Left cardiac atrium (tissue), 4 donors: ENCODE results near the gene CCDC74B. TPM values are rescaled to one million over a fixed set of nuclear protein-coding genes. Genes with fewer than 3 reads are reported as not detected.
"Not testable (repeated sequence)": the region's sequence is repeated elsewhere in the genome, so short reads cannot be mapped to it uniquely, and the experiment has no call there.

ENCODE experiments used
- ATAC-seq, 2 donors: fragments of 200-7000 bp; cut with Tn5 transposase; one replicate each; pipeline ENCODE4 v1.9.1; 2020; ENCODE audit warnings: mild to moderate bottlenecking in 2 of 2, moderate library complexity in 2 of 2
- DNase-seq: peaks from one replicate; pipeline ENCODE4 v3.0.0-alpha.2; 2020
- intact Hi-C, 2 donors: fragments of 100-400 bp; cut with DNase I; formaldehyde crosslinking; loops; one replicate each; pipeline versions ENCODE4 v1.14.1 to v1.15.1; 2022 to 2023
- total RNA-seq, 2 donors: library from RNA; stranded (reverse); fragmentation: NEBNext Ultra II Directional; extraction: Animal tissue kit (Norgen Biotek cat#: 25700); gene quantifications; one replicate each; pipeline ENCODE4 v1.2.1, GENCODE V29; 2021
- donor health status: DM: no; HTN: yes; CAD: no.
- donor health status: DM: no; HTN: yes; CAD: no; lungs with severe emphysema.
- donor health status: DM: yes; HTN: yes; CAD: no.
- donor health status: Dilated cardiomyopathy.

CCDC74B gene
- total RNA-seq, 2 donors from 2014 or later = 0.76 to 0.91 TPM

DNA sequence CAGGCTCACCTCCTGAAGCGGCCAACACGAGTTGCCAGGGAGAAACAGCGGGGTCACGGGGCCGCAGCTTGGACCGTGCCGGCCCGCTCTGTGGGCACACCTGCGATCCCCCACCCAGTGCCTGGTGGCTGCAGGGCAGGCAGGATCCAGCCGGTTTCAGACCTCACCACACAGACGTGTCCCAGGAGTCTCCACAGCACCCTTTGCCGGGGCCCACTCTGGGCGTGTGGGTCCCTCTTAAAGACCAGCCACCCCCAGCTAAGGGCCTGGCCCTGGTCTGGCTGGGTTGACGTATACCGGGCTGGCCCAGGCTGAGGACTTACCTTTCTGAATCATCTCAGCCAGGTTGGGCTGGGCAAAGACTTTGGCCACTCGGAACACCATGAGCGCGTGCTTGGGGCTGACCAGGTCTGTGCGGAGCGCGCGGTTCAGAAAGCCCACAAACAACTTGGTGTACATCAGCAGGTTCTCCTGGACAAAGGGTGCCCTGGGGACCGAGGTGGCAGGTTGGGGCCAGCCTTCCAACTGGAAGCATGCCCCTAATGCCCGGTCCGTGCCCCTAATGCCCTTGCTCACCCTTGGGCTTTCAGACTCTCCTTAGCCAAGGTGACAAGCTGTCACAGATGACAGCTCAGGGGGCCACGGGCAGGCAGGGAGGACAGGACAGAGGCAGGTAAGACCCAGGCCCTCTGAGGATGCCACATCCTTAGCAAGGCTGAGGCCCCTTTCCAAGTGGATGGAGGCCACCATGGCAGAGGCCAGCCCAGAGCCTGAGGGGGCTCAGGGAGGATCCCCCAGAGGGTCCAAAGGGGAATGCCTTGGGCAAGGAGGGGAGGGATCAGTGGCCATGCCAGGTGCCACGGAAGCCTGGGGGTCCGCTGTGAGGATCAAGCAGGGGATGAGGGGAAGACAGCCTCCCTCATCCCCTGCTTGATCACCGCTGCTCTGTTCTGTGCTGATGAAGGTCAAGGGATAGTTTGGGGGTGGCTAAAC is 10.2 kb upstream of the CCDC74B start:
- intact Hi-C loops = loop anchor here in 1 of 2 donors (5.0 kb wide), 1 partner anchor 177 kb away; no protein-coding TSS in a partner anchor
- DNase-seq (peak; percentile 7), ATAC-seq (no peak)

DNA sequence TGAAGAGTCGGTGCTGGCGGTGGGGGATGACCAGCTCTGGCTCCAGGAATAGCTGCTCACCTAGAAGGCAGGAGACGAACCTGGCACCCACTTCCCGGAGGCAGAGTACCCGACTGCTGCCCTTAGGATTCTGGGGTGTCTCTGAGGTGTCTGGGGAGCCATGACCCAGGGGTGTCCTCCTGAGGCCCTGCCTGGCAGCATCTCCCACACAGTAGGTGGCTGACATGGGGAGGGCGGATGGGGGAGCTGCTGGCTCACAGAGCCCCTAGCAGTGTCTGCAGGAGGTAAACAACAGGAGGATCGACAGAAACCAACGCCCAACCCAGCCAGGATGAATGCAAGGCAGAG is 9.5 kb upstream of the CCDC74B start:
- intact Hi-C loops, ATAC-seq, DNase-seq: not testable (repeated sequence)

DNA sequence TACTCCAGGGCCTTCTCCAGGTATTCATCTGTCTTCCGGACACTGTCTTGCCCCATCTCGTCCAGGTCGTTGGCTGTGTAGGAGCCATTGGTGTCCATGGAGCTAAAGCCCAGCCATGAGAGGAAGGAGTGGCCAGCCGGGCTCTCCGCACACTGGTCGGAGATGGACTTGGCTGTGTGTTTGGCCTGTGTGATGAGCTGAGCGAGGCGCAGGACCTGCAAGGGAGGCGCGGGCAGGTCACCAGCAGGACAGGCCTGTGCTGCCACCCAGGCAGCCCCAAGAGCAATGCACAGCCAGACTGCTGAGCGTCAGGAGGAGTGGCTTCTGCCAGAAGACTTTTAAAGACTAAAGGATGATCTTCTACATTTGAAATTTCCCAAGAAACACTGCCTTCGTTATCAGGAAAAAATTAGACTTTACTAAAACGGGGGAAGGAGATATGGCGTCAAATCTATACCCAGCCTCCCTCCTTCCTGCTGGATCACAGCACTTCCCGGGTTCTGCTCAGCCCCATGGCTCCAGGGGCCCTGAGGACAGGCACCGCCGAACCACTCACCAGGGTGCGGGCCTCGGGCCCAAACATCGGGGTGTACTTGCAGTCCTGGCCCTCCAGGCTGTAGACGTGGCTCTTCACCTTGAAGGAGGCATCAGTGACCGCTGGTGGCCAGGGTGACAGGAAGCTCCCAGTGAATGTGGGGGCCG is 9.0 kb upstream of the CCDC74B start:
- ATAC-seq, intact Hi-C loops, DNase-seq: not testable (repeated sequence)

DNA sequence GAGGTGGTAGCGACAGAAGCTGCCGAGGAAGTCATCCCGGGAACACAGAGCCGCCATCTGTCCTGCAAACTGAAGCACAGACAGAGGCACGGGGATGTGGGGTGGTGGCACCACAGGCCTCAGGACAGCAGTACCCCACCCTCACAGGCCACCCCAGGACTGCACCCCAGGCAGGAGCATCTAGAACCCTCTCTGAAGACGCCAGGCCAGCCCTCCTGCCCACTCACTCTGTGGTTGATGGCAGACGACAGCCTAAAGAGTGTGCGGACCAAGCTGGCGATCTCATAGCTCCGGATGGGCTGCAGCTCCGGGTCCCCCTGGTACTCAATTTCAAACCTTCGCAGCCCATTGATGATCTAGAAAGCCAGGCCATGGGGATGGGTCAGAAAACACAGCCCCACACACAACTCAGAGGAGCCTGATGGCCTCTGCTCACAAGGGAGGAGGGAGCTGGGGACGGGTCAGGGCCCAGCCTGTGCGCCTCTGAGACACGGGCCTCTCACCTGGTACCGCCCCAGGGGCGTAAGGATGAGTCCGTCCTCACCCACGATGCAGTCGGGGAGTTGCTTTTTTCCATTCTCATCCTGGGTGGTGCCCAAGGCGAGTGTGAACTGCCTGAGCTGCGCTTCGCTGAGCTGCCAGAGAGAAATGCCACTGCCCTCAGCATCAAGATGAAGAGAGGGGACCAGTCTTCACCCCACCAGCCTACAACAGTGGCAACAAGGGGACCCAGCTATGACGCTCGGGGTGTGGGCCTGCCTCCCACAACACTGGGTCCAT is 8.1 kb upstream of the CCDC74B start:
- no peak for DNase-seq
- intact Hi-C loops = no loop called here
- no peak for ATAC-seq

DNA sequence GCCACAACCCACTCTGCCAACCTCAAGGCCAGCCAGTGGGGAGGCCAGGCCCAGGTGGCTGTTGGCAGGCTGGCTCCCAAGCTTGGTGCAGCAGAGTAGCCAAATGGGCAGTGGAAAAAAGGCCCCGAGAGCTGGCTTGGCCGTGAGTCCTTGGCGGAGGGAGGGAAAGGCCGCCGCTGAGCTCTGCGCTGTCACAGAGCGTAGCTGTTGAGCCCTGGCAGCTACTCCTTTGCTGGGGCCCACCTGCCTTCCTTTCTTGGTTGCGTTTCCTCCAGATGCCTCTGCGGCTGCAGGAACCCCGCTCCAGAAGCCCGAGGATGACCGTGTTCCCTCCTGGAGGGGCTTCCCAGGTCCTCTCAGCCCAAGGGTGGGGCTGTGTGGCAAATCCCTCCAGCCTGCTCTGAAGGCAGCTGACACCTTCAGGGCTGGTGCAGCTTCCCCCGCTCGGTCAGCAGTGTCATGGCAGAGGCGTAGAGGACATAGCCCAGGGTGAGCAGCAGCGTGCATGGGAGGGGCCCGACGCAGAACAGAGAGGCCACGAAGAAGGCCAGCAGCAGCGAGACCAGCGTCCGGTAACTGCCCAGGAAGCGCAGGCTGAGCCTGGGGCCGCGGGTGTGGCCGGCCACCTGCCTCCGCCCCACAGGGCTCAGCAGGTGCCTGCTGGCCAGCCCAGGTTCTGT is 7.4 kb upstream of the CCDC74B start:
- DNase-seq, ATAC-seq, intact Hi-C loops: not testable (repeated sequence)

DNA sequence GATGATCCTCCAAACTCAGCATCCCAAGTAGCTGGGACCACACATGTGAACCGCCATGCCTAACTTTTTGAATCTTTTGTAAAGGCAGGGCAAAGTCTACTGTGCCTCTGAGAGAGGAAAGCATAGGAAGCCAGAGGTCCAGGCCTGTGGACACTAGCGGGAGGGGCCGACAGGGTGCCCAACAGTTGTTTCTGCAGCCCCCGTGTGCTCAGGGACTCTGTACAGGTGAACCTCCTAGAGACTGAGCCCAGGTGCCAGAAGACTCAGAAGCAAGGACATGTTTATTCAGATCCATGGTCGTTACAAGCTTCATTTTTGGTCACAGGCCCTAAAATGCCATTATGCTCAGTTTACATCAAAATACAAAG is 6.2 kb upstream of the CCDC74B start:
- intact Hi-C loops, ATAC-seq, DNase-seq: not testable (repeated sequence)

DNA sequence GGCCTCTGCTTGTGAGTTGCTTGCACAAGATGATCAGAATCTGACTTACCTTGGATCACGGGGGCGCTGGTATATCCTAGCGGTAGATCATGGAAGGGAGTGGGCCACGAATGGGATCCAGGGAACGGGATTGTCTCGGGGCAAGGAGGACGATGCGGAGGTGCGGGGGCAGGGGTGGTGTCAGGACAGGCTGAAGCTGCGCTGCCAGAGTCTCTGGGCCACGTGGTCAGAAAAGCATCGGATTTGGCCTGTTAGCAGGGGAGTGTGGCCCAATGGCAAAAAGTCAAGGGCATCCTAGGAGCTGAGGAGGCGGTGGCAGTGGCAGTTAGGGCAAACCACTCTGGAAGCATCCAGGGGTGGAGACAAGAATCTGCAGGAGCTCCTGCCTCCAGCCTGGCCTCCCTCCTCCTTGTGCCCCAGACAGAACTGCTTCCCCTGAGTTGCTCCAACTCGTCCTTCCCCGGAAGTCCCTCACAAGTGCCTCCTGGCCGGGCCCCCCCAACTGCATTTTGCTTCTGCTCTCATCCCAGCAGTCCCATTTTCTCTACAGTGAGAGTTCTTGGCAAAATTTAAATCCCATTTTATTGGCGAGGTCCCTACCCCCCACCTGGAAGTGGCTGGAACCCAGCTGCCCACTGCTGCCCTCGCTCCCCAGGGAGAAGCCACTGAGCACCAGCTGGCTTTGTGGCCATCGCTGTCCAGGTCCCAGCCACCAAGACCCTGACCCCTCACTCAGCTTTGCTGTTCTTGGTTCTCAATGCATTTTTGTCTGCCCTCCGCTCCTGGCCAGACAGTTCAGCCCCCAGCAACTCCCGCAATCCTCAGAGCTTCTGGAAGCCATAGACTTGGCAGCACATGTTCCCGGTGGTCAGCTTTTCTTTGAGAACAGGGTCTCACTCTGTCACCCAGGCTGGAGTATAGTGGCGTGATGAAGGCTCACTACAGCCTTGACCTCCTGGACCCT is 5.6 kb upstream of the CCDC74B start:
- DNase-seq (no peak), ATAC-seq (no peak)
- intact Hi-C loops = no loop called here

DNA sequence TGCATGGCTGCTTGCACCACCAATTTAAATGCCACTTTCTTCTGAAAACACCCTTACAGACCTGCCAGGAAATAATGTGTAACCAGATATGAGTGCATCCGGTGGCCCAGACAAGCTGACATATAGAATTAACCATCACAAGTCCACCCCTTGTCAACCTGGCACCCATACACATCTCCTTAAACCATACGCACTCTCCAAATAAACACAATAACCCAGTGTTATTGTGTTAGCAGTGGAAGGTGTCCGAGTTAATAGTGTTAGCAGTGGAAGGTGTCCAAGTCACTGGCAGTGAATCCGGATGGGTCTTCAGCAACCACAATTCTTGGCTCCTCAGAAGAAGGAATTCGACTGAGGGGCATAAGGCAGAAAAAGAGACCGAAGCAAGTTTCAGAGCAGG is 3.6 kb upstream of the CCDC74B start:
- DNase-seq, intact Hi-C loops, ATAC-seq: not testable (repeated sequence)

DNA sequence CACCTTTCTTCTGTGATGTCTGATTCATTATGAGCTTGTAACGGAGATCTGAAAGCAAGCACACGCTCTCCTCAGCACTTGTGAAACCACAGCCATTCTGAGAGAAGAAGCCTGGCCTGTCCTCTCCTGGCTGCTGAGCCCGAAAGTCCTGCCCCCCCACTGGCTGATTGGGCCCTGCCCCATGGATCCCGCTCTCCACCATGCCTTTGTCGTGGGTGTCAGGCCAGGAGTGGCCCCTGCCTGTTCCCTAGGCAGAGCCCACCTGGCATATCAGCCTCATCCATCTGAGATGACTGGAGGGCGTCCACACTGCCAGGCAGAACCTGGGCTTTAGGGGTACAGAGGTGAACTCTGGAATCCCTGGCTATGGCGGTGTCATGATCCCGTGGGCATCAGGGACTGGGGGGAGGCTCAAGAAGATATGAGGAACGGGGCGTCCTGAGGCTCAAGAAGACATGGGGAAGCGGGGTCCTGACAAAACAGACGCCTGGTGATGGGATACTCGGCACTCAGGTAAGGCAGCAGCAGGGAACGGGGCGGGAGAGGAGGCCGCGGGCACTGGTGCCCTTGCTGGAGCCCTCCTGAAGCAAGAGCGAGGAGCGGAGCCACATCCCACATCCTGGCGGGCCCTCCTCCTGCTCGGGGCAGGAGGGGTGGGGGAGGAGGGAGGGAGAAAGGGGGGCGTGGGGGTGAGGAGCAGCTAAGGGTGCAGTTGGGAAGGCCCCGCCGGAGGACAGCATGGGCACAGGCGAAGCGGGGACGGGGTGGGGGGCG is 1.5 kb downstream of the CCDC74B start:
- intact Hi-C loops, DNase-seq: not testable (repeated sequence)
- peak; percentile 12 to 28 for ATAC-seq

DNA sequence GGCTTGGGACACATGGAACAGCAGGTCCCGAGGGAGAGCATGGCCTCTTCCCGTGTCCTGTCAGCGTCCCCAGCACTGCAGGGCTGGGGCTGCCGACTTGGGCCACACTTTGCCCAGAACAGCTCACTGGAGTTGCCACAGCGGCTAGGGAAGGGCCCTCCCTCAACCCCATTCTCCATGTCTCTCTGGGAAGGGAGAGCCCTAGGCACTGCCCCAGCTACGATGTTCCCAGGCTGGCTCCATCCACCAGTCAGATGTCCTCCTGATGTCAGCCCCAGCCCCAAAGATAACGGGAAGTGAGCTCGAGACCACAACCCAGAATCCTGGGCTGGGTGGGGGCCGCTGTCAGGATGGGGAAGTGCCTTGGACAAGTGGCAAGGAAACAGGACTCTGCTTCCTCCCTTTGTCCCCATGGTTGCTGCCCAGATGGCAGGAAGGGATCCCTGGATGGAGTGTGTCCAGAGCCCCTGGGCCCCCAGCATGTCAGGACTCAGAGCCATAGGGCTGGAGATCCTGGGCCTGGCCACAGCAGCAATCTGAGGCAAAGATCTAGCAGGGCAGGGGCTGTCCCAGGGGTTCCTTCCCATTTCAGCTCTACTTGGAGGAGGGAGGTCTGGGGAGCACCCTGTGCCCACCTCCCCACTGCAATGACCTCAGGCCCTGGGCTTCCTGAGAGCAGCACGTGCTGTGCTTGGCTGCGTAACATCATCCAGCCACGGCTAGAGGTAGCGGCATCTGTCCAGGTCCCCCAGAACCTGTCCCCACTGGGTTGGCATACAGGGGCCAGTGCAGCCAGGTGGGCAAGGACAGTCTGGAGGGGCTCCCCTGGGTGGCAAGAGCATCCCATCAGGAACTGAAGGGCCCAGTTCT is 2.3 kb downstream of the CCDC74B start:
- DNase-seq, ATAC-seq, intact Hi-C loops: not testable (repeated sequence)

DNA sequence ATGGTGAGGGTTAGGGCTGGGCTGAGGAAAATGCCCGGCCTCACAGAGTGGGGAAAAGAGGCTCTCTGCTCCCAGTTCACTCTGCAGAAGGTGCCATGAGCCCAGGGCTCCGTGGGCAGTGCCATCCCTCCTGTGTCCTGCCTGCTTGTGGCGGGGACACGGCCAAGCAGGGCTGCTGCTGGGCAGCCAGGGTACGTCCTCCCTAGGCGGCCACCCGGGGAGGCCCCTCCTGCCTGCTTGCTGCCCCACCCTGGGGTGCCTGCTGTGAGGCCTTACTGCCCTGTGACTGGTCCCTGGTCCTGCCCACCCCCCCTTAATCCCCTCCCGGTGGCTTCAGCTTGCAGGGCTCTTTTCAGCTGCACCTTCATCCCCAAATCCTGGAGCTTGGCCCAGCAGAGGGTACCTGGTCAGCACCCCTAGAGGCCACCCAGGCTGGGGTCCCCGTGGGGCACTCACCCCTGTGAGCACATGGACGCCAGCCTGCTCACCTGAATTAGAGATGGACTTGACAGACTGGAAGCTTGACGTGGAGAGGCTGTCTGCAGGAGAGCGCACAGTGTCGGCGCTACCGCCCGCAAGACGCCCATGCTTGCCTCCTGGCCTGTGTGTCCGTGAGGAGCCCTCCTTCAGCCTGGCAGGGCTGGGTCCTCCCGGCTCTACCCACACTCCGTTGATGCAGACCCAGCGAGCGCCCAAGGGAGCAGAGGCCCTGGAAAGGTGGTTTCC is 3.1 kb downstream of the CCDC74B start:
- ATAC-seq, DNase-seq, intact Hi-C loops: not testable (repeated sequence)

DNA sequence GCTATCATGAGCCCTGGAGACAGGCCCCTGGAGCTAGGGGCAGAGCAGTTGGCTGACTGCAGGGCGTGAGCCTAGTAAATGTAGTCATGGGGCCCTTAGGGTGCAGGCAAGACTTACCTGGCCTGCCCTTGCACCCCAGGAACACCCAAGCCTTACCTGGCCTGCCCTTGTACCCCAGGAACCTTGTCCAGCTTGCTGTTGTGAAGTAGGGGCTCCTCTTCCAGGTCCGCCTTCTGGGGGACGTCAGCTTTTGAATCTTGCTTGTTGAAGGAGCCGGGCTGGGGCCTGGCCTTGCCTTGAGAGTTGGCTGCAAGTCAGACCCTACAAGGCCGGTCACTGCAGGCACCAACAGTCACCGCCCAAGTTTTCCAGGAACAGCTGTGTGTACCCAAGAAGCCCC is 3.9 kb downstream of the CCDC74B start:
- intact Hi-C loops, ATAC-seq, DNase-seq: not testable (repeated sequence)

DNA sequence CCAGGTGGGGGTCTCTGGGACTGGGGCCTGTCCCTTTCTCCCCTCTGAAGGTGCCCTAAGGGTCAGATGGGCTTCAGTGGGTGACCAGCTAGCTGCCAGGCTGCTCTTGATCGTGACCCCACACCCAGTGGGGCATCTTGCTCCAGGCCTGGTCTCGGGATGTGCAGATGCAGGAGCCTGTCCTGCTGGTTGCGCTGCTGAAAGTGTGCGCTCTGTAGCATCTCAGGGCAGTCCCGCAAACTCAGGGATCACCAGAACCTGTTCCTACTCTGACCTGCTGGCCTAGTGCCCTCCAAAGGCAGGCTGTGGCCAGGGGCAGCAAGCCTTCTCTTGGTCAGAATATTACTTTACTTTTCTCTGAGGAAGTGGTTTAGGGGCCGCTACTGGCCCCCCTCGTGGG is 4.4 kb downstream of the CCDC74B start:
- ATAC-seq, intact Hi-C loops, DNase-seq: not testable (repeated sequence)

DNA sequence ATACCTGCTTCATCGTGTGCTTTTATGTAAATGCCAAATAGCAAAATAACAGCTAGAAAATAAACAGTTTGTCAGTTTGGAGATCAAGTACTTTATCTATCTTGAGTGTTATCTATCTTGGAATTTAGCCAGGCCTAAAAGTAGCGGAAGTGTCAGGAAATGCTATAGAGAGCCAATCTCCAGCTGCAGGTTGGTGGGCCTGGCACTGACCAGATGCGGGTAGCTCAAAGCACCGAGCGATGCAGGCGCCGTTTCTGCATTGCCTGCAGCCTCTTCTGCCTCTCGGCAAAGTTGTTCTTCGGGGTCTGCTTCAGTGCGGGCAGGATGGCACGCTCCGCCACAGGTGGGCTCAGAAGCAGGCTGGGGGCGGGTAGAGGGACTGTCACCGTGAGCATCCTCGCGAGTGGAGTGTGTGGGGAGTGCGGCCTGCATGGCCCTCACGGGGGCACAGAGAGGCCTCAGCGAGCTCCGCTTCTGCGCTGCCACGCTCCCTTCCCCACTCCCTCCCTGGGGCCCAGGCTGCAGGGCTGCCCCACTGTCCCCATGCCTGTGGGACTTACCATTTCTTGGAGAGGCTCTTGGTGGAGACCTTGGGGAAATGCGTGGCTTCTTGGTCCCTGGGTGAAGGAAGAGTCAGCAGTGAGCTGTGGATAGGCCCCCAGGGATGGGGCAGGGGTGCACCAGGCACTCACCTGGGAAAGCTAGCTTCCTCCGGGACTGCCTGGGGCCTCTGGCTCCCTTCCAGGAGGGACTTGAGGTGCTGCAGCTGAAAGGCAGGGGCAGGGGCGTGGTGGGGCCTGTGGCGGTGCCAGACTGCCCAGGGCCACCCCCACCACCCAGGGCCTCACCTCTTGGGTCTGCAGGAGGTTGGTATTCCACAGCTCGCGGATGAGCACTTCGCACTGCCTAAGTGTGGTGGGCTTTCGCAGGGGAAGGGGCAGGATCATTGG is 5.3 kb downstream of the CCDC74B start:
- ATAC-seq, intact Hi-C loops, DNase-seq: not testable (repeated sequence)
